ENCODE measurements around the gene FBXW5.

GRCh38 chr9:136955202-136955942 lies 10.8 kb upstream of the FBXW5 start:
- no peak for TF ChIP-seq EZH2phosphoT487 (IDR thresholded peaks at IDR 0.05; ENCODE audit: insufficient read depth, low read depth)
- TF ChIP-seq EZH2 (IDR thresholded peaks at IDR 0.05; ENCODE audit: insufficient read depth, poor library complexity, severe bottlenecking): no peak

Measured in GM23248 (cell line).